ENCODE measurements around the gene KBTBD13. TPM values are rescaled to one million over a fixed set of nuclear protein-coding genes. Genes with fewer than 3 reads are reported as not detected.
"Not testable (repeated sequence)": the region's sequence is repeated elsewhere in the genome, so short reads cannot be mapped to it uniquely, and the experiment has no call there.

Gene KBTBD13
- total and polyA plus RNA-seq, 2 donors = 0.19 to 0.32 TPM

- no peak overlapping the region for H3K4me3 ChIP-seq (ENCODE audit: low read depth, low read length)
- no peak overlapping the region for H3K27ac ChIP-seq (ENCODE audit: low read depth)
- peaks cover 2% of the 10 kb centered on the region for H3K4me1 ChIP-seq (ENCODE audit: insufficient read depth)
- no peak for DNase-seq (ENCODE audit: extremely low spot score)
- no peaks in the 10 kb centered on the region for H3K36me3 ChIP-seq (ENCODE audit: insufficient read depth)
- 36% methylated on average over 7 of the region's 7 CpGs for WGBS
Measured at GRCh38 chr15:65083262-65083701, 6.7 kb downstream of the KBTBD13 start.

GRCh38 chr15:65084500-65085206 is 8.1 kb downstream of the KBTBD13 start:
- peaks cover 2% of the 10 kb centered on the region for H3K4me1 ChIP-seq (ENCODE audit: insufficient read depth)
- no peaks in the 10 kb centered on the region for H3K36me3 ChIP-seq (ENCODE audit: insufficient read depth)
- WGBS = 93% methylated on average over 7 of the region's 7 CpGs
- H3K27ac ChIP-seq (ENCODE audit: low read depth) = no peak overlapping the region
- H3K4me3 ChIP-seq (ENCODE audit: low read depth, low read length) = no peak overlapping the region
- no peak for DNase-seq (ENCODE audit: extremely low spot score)

GRCh38 chr15:65085207-65085753 is 8.7 kb downstream of the KBTBD13 start:
- WGBS = 84% methylated on average over 8 of the region's 8 CpGs
- Histone ChIP-seq H3K4me3 (ENCODE audit: low read depth, low read length) (no peak overlapping the region), H3K4me1 (ENCODE audit: insufficient read depth) (peaks cover 2% of the 10 kb centered on the region), H3K27ac (ENCODE audit: low read depth) (no peak overlapping the region), H3K36me3 (ENCODE audit: insufficient read depth) (no peaks in the 10 kb centered on the region)
- no peak for DNase-seq (ENCODE audit: extremely low spot score)

- no peak for DNase-seq (ENCODE audit: extremely low spot score)
- WGBS = 83% methylated on average over 6 of the region's 6 CpGs
- Histone ChIP-seq H3K4me1 (ENCODE audit: insufficient read depth) (peaks cover 2% of the 10 kb centered on the region), H3K27ac (ENCODE audit: low read depth) (no peak overlapping the region), H3K36me3 (ENCODE audit: insufficient read depth) (no peaks in the 10 kb centered on the region), H3K4me3 (ENCODE audit: low read depth, low read length) (no peak overlapping the region)
Measured at GRCh38 chr15:65085990-65086679, 9.6 kb downstream of the KBTBD13 start.

- Histone ChIP-seq H3K27ac (ENCODE audit: low read depth) (peak overlapping the region; percentile 18), H3K4me3 (ENCODE audit: low read depth, low read length) (no peak overlapping the region), H3K4me1 (ENCODE audit: insufficient read depth) (peaks cover 2% of the 10 kb centered on the region), H3K36me3 (ENCODE audit: insufficient read depth) (no peaks in the 10 kb centered on the region)
- no peak for DNase-seq (ENCODE audit: extremely low spot score)
- 77% methylated on average over 6 of the region's 6 CpGs for WGBS
Measured at GRCh38 chr15:65086680-65087111, 10.2 kb downstream of the KBTBD13 start.

GRCh38 chr15:65087411-65087810 is 10.9 kb downstream of the KBTBD13 start:
- H3K4me1 ChIP-seq (ENCODE audit: insufficient read depth) = peaks cover 2% of the 10 kb centered on the region
- H3K27ac ChIP-seq (ENCODE audit: low read depth) = peak overlapping the region; percentile 75
- no peak overlapping the region for H3K4me3 ChIP-seq (ENCODE audit: low read depth, low read length)
- H3K36me3 ChIP-seq (ENCODE audit: insufficient read depth) = no peaks in the 10 kb centered on the region
- no peak for DNase-seq (ENCODE audit: extremely low spot score)
- 72% methylated on average over 3 of the region's 3 CpGs for WGBS

GRCh38 chr15:65087873-65088642 is 11.5 kb downstream of the KBTBD13 start:
- H3K4me1 ChIP-seq (ENCODE audit: insufficient read depth) = peaks cover 2% of the 10 kb centered on the region
- no peaks in the 10 kb centered on the region for H3K36me3 ChIP-seq (ENCODE audit: insufficient read depth)
- H3K27ac ChIP-seq (ENCODE audit: low read depth) = peak overlapping the region; percentile 75
- no peak overlapping the region for H3K4me3 ChIP-seq (ENCODE audit: low read depth, low read length)
- DNase-seq (ENCODE audit: extremely low spot score) = no peak
- WGBS = 34% methylated on average over 13 of the region's 13 CpGs

- DNase-seq (ENCODE audit: extremely low spot score) = no peak
- peak overlapping the region; percentile 61 for H3K27ac ChIP-seq (ENCODE audit: low read depth)
- peaks cover 2% of the 10 kb centered on the region for H3K4me1 ChIP-seq (ENCODE audit: insufficient read depth)
- WGBS = 49% methylated on average over 6 of the region's 6 CpGs
- H3K4me3 ChIP-seq (ENCODE audit: low read depth, low read length) = no peak overlapping the region
- H3K36me3 ChIP-seq (ENCODE audit: insufficient read depth) = no peaks in the 10 kb centered on the region
Measured at GRCh38 chr15:65088643-65089021, 12.1 kb downstream of the KBTBD13 start.

- no peak overlapping the region for H3K4me3 ChIP-seq (ENCODE audit: low read depth, low read length)
- DNase-seq (ENCODE audit: extremely low spot score) = no peak
- H3K27ac ChIP-seq (ENCODE audit: low read depth) = peak overlapping the region; percentile 61
- H3K36me3 ChIP-seq (ENCODE audit: insufficient read depth) = no peaks in the 10 kb centered on the region
- H3K4me1 ChIP-seq (ENCODE audit: insufficient read depth) = peaks cover 2% of the 10 kb centered on the region
- WGBS = 41% methylated on average over 5 of the region's 5 CpGs
Measured at GRCh38 chr15:65089206-65089824, 12.8 kb downstream of the KBTBD13 start.

- Histone ChIP-seq H3K4me1 (ENCODE audit: insufficient read depth) (no peaks in the 10 kb centered on the region), H3K27ac (ENCODE audit: low read depth) (peak overlapping the region; percentile 35)
- DNase-seq (ENCODE audit: extremely low spot score) = no peak
Measured at GRCh38 chr15:65091946-65092770, 15.6 kb downstream of the KBTBD13 start.

GRCh38 chr15:65092911-65093792 is 16.6 kb downstream of the KBTBD13 start:
- Histone ChIP-seq H3K36me3 (ENCODE audit: insufficient read depth) (no peaks in the 10 kb centered on the region), H3K27ac (ENCODE audit: low read depth) (no peak overlapping the region), H3K4me1 (ENCODE audit: insufficient read depth) (no peaks in the 10 kb centered on the region), H3K4me3 (ENCODE audit: low read depth, low read length) (no peak overlapping the region)
- WGBS = 91% methylated on average over 17 of the region's 17 CpGs
- no peak for DNase-seq (ENCODE audit: extremely low spot score)

More at GRCh38 chr15:65091946-65092770, 15.6 kb downstream of the KBTBD13 start:
- 39% methylated on average over 12 of the region's 12 CpGs for WGBS
- Histone ChIP-seq H3K36me3 (ENCODE audit: insufficient read depth) (no peaks in the 10 kb centered on the region), H3K4me3 (ENCODE audit: low read depth, low read length) (no peak overlapping the region)

GRCh38 chr15:65093793-65094170 is 17.2 kb downstream of the KBTBD13 start:
- WGBS = 95% methylated on average over 13 of the region's 13 CpGs
- not testable (repeated sequence) for DNase-seq (ENCODE audit: extremely low spot score); H3K4me3 ChIP-seq (ENCODE audit: low read depth, low read length); H3K4me1 ChIP-seq (ENCODE audit: insufficient read depth); H3K36me3 ChIP-seq (ENCODE audit: insufficient read depth); H3K27ac ChIP-seq (ENCODE audit: low read depth)

Data from urinary bladder (tissue), 4 donors.